NT2/D1 (cell line): Measurements from ENCODE around the gene SRXN1.

Source experiments
- SUZ12 ChIP-seq: IDR thresholded peaks from 2 replicates; pipeline ENCODE4 v1.6.1; 2011; ENCODE audit not compliant: insufficient read length, insufficient read depth; ENCODE audit errors: extremely low read depth
- YY1 ChIP-seq: IDR thresholded peaks from 2 replicates; pipeline ENCODE4 v1.6.1; 2011; ENCODE audit not compliant: insufficient read length, insufficient read depth
- ZNF274 ChIP-seq: IDR thresholded peaks from 2 replicates; pipeline ENCODE4 v1.6.1; 2011; ENCODE audit warnings: mild to moderate bottlenecking, low read depth, low read length

GRCh38 chr20:631101-631500 is 21.9 kb downstream of the SRXN1 start:
- no peak for TF ChIP-seq YY1
- no peak for TF ChIP-seq SUZ12
- TF ChIP-seq ZNF274 = no peak
